Stimulated activated naive CD4-positive, alpha-beta T cell (primary cell): ENCODE measurements around the gene SLC9A9.

Source experiments
- DNase-seq, 6 experiments: peaks; one replicate each; lab custom pipeline; 2025; lab: John Stamatoyannopoulos, UW

SLC9A9 gene

DNA sequence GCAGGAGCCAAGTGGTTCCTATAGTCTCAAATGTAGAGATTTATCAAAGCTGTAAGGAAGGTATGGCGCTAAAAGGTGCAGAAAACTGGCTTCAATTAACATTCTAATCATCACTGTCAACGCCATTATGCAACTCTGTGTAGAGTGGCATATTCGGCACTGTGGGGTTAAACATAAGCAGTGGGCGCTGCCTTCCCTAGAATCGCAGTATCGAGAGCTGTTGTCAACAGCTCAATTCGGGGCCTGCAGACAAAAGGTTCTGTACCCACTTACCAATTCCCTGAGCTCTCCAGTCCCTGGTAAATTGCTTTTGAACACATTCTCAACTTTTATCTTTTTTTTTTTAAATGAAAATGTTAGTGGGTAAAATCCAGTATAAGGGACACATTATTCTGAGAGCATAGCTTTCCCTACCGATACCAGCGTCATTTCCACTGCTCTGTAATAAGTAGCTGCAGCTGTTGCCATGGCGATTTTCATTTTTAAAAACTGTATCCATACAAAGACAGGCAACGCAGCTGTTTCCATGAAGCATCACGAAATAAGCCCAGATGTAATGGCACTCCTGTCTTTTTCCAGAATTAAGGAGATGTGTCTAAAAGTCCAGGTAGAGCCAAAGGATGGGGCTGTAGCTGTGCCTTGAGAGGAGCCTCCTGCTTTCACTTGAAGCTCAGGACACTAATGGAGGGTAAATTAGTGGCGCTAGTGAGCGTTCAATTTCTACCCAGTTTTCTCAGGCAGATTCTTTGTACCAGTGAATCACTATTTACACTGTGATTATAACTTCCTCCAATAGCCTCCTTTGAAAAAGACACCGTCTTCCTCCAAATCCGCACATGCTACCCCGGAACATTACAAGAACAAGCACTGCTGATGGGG, 250.3 kb downstream of the SLC9A9 start:
- no peak for DNase-seq

DNA sequence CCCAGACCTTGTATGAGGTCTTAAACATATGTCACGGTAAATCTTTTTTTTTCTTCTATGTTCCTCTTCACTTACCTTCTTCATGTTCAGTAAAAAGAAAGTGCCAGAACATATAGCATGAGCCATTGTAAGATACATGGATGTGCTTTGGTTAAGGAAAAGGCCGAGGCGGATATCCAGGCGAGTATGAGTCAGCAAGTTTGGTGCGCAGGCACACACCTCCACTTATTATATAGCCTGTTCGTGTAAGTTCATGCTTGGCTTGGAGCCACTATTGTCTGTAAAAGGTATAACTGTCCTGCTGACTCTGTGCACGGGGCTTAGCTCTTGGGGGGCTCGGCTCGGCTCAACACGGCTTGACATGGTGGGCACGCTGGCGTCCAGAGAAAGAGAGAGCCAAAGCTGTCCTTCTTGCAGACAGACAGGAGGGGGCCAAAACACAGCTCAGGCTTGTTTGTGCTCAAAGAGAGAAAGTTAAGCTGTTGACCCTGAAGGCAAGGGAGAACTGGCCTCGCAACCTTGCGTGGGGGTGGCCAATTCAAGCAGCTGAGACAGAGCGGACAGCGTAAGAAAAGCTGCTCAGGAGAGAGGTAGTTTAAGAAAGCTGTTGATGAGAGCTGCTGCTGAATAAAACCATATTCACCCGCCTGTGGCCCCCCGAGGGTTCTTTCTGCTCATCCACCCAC, 251.2 kb downstream of the SLC9A9 start:
- DNase-seq: no peak

DNA sequence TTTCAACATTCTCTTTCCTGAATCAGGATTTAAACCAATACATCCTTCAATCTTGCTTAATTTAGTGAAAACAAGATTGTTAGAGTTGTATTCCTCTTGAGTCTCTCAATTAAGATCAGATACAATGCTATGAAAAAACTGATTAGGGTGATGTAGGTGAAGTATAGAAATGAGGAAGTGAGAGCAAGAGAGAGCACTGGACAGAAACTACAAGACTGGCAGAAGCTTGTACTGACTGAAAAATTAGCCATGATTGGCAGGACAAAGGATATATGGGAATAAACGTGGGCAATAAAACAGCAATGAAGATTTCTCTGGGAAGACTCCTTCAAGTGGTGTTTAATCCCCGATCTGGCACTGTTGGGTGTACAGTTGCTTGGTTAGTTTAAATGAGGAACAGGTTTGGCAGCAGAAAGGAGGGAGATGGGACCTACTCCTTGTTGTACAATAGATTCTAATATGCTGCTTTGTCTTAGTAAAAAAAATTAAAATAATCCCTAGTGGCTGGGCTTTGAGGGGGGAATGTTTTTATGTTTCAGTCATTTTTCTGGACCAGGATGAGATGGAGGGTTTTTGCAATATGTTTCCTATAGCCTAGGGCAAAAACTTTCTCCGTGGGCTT, 252.7 kb downstream of the SLC9A9 start:
- no peak for DNase-seq

DNA sequence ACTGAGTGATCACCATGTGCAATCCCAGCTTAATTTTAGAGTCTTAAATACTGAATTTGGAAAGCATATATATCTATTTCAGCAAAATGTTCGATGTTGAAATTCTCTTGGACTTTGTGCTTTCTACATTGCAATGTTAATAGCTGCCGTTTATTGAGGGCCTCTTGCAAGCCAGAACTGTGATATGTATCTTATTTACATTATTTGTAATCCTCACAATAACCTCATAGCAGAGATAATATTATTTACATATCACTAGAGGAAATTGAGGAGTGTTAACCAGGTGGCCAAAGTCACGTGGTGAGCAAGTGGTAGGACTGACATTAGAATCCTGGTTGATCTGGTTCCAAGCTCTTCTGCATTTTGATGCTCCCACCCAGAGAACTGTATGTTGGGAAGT, 254.1 kb downstream of the SLC9A9 start:
- no peak for DNase-seq

DNA sequence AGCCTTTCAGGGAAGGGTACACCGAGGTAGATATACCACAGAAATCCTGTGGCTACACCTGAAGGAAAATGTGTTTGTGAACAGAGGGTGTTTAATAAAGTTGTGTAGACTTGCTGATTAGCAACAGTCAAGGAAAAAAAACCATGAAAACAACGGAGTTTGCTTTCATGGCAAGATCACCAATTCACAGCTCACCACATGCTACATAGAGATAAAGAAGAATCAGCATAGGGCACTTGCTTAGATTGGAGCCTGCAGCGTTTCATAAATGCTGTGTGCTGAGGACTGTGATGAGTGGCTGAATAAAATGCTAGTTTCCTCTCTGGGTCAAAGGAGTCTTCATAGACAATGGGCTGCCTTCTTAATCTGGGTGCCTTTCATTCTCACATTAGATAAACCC, 257.6 kb downstream of the SLC9A9 start:
- no peak for DNase-seq

DNA sequence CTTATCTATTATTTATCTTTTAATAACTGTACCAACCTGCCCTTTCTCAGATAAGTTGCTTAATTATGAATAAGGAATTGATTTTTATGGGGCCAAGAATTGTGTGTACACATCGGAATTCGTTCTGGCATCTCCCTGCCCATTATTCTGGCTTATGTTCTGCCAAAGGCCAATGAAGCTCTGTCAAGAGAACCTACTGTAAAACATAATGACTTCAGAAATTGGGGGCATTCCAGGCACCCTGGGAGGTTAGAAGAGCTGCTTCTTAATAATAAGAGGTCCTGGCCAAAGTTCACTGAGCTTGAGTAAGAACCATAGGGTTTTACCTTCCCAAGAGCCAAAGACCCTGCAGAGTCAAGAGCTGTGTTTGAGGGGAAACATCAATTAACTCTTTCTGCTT, 261.7 kb downstream of the SLC9A9 start:
- DNase-seq: no peak

DNA sequence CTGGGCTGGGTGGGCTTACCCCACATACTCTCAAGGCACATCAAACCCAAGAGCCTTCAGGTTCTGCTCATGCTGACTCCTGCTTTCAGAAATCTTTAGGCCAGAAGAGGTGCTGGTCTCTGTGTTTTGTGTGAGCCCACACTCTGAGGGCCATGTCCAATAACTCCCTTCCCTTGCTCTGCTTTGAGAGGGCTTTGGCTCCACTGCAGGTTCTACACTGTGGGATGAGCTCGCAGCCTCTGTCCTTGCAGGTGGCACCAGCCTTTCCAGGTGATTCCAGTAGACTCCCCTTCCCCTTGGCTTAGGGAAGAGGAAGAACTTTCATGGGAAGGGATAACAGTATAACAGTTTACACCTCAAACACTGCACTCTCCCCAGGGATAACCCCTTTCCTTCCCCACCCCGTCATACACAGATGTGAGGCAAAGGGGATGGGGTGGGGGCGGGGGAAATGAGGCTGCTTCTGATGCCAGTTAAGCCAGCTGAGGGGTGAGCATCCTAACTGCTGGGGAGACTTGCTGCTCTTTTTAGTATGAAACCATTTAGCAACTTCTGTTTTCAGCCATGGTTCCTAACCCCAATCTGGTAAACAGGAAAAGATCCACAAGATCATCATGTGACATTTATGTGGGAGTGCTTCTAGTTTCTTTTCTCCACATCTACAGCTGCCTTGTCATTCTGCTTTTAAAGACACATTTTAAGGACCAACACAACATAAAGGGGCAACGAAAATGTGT, 262.4 kb downstream of the SLC9A9 start:
- no peak for DNase-seq

DNA sequence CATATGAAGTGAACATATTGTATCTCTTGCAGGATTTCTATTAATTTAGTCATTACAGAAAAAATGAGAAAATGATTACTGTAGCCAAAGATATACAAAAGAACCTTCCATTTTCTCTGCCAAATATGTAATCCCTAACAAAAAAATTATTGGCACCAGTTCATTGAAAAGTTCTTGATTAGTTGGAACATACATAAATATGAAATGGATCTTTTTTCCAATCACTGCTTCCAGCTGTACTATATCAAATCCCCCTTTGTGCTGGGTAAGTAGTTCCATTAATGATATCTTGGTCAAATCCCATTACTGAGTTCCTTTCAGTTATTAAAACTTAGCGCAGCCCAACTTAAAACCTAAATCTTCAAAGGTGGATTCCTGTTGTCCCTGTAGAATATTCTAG, 263.8 kb downstream of the SLC9A9 start:
- no peak for DNase-seq

DNA sequence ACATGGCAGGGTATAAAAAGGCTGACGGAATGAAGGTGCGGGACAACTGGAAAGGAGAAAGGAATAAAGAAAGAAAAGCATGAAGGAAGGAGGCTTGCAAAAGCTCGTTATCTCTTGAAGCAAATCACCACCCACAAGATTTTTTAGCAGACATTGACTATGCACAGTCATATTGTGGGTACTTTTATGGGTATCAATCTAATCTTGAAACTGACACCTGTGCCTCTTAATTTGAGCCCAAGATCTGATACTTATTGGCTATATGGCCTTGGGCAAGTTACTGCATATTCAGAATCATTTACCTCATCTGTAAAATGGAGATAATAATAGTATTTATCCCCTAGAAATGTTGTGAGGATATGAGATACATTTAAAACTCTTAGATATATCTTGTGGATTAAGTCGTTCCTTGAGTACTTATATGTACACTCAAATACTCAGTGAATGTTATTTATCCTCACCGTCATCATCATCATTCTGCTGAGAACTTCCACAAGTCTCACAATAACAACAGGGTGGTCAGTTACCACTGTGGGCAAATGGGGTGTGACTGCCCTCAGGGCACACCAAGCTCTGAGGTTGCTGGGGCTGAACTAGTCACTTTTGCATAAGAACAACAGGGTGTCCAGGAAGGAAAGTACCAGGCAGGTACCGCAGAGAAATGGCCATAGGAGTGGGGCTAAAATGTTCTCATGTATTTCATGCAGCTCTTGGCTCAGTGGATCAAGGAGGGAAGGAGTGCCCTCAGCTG, 266.1 kb downstream of the SLC9A9 start:
- DNase-seq: no peak

DNA sequence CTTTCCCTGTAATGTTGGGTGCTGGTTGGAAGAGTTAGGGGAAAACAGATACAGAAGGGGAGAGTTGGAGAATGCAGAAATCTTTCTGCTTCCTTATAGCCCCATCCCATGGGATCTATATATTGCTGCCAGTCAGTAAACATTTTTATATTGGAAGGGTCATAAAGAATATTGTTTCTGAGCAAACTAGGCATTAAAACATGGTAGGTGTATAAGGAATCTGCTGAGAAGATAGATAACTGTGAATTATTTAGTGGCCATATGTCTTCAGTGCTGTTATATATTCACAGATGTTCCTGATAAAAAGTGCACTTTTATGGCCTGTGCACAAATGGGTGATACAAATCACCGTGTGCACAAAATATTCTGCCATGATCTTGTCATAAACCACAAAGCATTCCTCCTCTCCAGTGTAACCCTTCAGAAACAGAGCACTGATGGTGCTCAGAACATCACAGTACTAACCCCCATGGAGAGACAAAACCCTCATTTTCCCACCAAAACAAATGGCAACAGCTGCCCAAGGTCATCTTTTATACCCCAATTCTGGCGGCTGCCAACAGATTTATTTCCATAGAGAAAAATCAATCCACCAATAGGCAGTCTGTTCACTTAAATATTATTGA, 269.3 kb downstream of the SLC9A9 start:
- DNase-seq: no peak

DNA sequence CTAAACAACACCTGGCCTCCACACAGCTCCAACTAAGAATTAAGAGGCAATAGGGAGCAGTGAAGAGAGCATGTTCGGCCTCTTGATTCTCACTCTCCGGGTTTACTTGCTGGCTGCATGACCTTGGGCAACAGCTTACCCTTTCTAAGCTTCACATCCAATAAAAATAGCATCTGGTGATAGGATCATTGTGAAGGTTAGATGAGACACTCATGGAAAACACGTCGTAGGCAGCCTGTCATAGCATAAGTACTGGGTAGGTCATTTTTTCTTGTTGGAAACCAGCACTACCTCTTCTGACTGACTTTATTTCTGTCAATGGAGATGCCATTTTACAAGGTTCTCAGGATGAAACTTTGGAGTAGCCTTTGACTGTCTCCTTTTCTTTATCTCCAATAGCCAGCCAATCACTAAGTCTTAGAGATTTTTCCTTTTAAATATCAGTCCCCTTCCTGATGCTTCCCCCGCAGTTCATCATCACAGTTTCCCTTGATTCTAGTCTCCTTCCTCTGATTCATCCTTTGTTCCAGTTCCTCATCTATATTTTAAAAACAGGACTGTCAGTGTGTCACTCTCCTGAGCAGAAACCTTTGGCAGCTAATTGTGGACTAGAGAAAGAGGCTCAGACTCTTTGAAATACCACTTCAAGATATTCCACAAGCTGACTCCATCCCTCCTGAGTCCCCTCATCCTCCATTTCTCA, 271.5 kb downstream of the SLC9A9 start:
- no peak for DNase-seq

DNA sequence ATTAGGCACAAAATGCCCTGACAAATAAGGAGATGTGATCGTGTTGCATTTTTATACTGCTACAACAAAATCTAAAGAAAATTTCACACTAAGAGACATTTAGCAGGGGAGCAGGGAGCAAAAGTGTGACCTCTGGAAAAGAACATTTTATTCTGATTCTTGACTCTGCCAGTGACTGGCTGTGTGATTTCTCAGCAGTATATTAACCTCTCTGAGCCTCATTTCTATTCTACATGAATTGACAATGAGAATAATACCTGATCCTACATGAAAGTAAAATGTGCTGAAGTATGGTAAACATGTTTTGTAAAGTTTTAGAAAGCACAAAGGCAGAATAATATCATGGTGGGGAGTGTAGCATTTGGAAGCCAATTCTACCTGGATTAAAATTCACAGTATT, 273.3 kb downstream of the SLC9A9 start:
- DNase-seq: no peak

DNA sequence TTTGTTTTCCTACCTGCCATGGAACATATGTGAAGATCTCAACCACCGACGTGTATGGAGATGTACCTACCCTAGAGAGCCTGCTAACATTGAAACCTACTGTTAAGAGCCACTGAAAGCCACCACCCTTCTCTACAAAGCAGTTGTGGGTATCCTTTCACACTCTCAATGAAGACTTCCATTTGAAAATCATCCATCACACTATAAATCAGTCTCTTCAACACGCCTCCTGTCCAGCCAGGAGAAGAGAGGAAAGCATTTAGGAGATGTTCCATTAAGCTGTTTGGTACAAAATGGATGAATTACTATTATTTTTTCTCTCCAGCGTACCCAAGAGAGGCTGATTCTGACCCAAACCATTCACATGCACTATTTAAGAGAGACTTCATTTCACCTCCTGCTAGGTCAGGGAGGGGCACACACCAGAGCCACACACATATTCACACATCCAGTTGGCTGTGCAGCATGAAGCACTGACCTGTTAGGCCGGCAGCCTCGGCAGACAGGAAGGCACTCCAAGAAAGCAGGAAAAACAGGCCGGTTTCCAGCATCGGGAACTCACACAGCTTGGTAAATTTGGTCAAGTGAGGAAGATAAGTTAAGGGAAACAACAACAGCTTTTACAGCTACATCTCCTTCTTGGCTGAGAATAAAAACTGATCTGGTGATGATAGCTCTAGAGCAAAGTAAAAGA, 274.5 kb downstream of the SLC9A9 start:
- DNase-seq: no peak

DNA sequence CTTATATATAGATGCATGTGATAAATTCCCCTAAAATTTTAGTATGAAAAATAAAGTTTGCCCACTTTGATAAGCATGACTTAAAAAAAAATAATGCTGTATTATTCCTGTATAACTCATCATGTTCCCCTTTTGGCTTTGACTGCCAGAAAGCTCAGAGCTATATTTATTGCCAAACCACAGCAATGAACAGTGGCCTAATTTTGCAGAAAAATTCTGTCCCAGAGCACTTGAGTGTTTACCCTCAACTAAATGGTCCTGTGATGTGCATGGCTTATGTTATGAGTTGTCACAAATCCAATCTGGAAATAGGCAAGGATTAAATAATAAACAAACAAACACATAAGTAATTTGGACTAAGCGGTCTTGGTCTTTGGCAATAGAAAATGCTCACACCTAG, 276.7 kb downstream of the SLC9A9 start:
- no peak for DNase-seq

DNA sequence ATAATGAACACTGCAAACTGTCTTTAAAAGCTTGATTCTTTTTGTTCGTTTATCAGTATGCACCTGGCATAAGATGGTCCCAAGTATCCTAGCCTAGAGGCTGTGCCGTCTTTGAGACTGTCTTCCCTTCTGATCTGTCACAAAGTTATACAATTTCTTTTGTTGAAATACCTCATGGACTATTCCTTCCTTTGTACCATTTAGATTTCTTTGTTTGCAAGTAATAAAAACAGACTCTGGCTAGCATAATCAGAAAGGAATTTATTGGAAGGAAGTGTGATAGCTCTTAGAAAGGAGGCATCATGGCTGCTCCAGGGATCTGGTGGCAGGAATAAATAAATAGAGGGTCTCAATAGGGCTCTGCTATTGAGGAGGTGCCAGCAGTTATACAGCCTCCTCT, 280.4 kb downstream of the SLC9A9 start:
- DNase-seq: no peak

DNA sequence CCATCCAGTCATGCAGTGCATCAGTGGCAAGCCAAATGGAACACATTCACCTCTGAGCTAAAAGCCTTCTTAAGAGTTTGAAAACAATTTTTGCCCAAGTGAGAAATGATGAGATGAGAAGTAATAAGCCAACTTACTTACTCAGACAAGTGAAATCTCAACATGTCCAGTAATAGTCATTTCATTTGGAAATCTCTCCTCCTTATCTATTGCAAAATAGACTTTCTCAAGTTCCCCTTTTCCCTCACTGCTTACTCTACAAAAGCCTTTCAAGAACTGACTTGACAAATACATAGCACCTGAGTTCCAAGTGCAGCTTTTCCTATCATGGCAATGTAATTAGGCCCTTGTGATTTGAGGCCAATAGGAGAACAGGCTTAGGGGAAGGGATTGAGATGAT, 282.3 kb downstream of the SLC9A9 start:
- DNase-seq: no peak

DNA sequence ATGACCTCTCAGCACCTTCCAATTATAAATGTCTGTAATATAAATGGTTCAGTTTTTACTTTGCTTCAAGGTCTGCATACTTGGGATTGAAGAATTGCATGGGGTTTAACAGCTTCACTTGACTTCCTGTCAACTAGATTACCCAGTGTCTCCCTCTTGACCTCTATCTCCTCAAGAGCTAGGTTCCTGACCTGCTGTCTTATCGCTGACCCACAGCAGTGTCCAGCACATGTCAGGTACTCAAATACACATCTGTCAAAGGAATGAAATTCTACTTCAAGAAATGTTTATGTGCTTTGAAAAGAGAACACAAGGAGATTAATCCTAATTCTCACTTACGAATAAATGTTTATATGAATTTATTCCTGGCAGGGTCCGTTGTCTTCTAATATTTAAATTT, 284.5 kb downstream of the SLC9A9 start:
- DNase-seq: no peak

DNA sequence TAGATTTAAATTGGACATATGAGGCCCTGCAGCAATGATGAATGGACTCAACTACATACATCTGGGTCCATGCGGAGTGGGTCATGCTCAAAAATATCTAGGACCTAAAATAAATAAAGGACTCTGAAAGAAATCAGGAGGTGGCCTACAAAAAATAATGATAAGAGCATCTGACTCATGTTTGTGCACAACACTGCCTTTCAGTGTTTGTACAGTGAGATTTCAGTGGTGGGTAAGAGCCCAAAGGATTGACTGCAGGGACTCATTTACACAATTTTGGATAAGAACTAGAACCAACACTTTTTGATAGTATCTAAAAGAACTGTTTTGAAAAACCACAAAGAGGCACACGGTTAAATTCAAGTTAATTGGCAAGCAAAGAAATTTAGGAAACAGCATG, 285.5 kb downstream of the SLC9A9 start:
- no peak for DNase-seq

DNA sequence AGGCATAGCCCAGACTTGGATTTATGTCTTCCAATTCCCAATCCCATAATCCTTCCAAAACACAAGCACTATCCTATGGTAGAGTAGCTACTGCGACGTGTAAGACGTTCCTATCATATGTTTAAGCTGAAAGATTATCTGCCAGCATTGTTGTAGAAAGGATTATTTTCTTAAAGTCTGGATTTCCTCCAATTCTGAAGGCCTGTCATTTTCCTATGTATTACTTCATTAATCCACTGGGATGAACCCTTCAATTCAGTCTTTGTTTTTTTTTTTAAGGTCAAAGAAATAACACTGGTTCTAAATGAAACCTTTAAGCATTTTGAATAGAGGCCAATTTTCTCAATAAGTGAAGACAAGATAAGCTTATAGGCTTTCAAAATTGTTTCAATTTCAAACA, 289.0 kb downstream of the SLC9A9 start:
- no peak for DNase-seq

DNA sequence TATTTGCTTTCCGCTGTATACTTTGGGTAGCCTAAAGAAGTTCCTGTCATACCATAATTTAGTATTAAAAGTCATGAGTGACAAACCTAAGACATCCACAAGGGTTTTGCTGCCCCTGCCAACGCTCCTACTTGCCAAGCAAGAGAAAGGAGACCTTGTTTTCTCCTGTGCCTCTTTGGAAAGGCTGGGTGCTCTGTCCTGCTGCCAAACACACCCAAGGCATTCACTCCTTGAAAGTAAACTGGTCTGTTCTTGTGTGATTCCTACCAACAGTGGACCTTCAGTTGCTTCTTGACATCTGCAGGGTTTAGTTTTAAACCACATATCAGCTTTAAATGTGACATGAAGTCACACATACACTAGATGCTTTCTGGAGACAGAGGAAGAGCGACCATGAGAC, 295.4 kb downstream of the SLC9A9 start:
- no peak for DNase-seq
